GM12892 (cell line): ENCODE results near the gene AEN.

Experiments
- POLR2A ChIP-seq: IDR thresholded peaks from 2 replicates; pipeline ENCODE4 v1.6.1; 2011; ENCODE audit warnings: low read depth, low read length, control low read depth
- POLR2AphosphoS5 ChIP-seq: IDR thresholded peaks from 2 replicates; pipeline ENCODE4 v1.6.1; 2011; ENCODE audit warnings: low read depth, low read length, control low read depth
- TAF1 ChIP-seq: IDR thresholded peaks from 2 replicates; pipeline ENCODE4 v1.6.1; 2011; ENCODE audit warnings: low read depth, mild to moderate bottlenecking, control low read depth, low read length, borderline replicate concordance

DNA sequence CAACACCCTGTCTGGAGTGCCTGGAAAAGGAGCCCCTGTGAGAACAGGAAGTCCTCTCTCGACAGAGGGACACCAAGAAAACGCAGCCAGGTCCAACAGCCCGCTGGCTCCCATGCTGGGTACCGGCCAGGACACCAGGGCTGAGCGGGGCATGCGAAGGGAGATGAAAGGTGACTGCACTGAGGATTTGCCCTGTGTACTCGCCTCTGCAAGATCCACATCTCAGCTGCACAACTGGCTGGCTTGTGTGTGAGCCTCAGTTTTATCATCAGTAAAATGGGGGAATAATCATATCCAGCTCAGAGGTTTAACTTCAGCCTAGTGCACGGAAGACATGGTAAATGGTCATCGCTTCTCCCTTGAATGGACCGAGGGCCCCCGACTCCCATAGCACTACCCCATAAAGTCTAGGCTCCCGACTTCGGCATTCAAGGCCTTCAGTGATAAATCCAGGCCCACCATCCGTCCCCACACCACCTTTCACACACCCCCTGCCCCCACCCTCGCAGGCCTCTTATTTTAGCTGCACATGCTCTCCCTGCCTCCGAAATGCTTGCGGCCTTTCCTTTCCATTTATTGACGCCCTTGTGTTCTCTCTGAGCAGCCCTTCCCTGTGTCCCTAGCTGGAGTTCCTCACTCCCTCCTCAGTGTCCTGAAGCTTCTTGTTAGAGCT lies 33.4 kb downstream of the AEN start:
- TF ChIP-seq POLR2A (no peak), POLR2AphosphoS5 (no peak), TAF1 (no peak)
